ENCODE results near the gene MBNL3.
A peak's percentile ranks its signal among the peaks of the same experiment; 100 is the strongest.

Gene MBNL3, protein sequence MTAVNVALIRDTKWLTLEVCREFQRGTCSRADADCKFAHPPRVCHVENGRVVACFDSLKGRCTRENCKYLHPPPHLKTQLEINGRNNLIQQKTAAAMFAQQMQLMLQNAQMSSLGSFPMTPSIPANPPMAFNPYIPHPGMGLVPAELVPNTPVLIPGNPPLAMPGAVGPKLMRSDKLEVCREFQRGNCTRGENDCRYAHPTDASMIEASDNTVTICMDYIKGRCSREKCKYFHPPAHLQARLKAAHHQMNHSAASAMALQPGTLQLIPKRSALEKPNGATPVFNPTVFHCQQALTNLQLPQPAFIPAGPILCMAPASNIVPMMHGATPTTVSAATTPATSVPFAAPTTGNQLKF

DNA sequence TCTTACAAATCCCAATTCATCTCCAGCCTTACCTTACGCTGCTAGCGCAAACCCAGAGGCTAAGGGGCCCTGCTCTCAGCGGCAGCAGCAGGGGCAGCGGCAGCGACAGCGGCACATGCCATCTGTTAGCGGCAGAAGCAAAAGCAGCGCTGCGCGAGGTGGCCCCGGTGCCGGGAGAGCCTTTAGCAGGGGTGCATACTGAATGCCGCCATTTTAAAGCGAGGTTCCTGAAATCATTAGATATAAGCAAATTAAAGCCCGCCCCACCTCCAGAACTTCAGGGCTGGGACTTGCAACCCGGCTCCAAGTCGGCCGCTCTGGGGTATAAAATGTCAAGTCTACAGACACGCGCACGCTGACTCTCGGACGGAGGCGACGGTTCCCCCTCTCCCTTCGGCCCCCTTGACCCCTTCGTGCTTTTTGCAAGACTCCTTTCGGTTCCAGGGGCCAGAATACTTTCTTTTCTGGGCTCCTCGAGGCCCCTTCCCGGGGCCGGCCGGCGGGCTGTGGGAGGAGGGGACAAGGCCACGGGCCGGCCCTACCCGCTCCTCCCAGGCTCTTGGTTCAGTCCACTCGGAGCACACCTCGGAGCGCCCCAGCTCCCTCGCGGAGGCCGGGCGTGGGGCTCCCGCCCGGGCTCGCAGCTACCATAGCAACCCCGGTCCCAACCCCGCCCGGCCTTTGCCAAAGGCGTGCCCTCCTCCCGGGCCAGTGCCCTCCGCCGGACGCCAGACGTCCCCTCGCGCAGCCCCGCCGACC, at the start of gene MBNL3:
MBNL3 (minus strand) TSS at position 220 of the 759 bp plus-strand sequence. CDS start 49,427 bp downstream, outside the sequence.
- TF ChIP-seq GATA1 (IDR thresholded peaks at IDR 0.05; ENCODE audit: low read depth, low read length), result no peak
- peak; percentile 77 for TF ChIP-seq POLR2A (IDR thresholded peaks at IDR 0.05; ENCODE audit: low read length)
- peak; percentile 86 for DNase-seq

DNA sequence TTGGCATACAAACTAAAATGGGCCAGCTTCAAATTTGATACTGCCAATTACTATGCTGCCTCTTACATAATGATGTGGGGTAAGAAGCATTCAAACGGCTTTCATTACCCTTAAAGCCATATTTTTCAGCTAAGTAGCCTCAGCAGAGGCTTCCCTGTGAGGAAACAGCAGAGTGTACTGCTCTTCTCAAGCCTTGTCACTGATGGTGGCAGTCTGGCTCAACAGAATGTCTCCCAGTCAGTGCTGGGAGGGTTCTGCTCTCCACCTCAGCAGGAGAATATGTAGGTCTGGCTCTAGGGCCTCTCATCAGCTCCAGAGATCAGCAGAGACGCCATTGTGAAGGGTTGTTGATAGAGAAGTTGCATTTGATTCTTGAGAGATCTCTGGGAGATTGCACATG, 44.6 kb upstream of the MBNL3 start:
- no peak for DNase-seq
- TF ChIP-seq GATA1 (IDR thresholded peaks at IDR 0.05; ENCODE audit: low read depth, low read length) (no peak), POLR2A (IDR thresholded peaks at IDR 0.05; ENCODE audit: low read length) (no peak)

DNA sequence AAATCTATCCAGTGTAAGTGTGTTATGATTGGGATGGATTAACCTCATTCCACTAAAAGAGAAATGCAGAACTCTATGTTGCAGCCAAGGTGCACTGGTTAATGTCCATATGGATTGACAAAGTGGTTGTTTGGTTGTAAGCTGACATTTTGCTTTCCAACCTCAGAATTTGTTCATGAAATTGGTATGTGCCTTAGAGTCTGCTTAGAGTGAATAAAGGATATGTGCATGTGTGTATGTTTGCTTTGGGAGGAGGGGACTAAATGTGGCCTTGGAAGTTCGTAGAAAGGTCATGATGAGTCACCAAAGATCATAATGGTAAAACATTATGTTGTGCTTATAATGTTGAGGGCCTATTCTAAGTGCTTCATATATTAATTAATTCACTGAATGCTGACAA, 44.1 kb upstream of the MBNL3 start:
- no peak for TF ChIP-seq GATA1 (IDR thresholded peaks at IDR 0.05; ENCODE audit: low read depth, low read length)
- TF ChIP-seq POLR2A (IDR thresholded peaks at IDR 0.05; ENCODE audit: low read length), result no peak
- no peak for DNase-seq

DNA sequence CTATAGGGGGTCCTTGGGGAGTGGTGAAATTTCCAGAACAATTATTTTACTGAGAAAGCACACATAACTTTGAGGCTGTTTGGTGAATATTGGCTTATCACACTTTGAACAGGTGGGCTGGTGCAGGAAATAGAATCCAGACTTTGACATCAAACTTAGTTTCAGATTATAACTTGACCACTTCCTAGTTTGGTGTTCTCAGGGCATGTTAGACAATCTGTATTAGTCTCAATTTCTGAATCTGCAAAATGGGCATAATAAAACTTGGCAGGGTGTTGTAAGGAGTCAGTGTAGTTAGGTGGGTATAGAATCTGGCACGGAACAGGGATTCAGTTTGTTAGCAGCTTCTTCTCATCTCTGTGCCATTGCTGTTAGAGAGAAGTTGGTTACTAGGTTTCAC, 43.3 kb upstream of the MBNL3 start:
- no peak for TF ChIP-seq GATA1 (IDR thresholded peaks at IDR 0.05; ENCODE audit: low read depth, low read length)
- DNase-seq, result no peak

DNA sequence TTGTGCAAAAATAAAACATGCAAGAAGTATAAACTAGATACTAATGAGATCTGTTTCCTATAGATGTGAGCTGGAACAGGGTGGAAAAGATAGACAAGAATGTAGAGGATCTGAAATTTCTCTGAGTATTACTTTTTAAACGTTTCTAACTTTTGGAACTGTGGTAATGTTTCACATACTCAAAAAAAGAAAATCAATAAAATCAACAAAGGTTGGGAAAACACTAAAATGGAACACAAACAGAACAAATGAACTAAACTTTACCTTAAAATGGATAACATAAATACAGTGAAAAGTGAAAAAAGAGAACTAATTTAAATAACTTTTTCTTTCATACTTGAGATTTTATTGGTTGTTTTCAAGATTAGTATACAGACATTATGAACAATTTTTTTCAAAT, 32.0 kb upstream of the MBNL3 start:
- no peak for DNase-seq
- TF ChIP-seq GATA1 (IDR thresholded peaks at IDR 0.05; ENCODE audit: low read depth, low read length) (no peak), POLR2A (IDR thresholded peaks at IDR 0.05; ENCODE audit: low read length) (no peak)

DNA sequence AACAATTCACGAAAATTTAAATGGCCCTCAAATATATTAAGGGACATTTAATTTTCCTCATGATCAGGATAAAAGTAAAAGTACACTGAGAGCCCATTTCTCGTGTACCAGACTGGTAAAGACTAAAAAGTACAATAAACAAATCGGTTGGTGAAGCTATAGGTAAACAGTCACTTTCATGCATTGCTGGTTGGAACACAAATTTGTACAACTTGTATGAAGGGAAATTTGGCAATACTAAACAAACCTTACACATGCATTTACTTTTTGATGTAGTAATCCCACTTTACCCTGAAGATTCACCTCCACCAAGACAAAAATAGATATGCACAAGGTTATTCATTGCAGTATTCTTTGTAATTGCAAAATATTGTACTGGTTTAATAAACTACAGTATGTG, 31.4 kb upstream of the MBNL3 start:
- DNase-seq, result no peak
- TF ChIP-seq POLR2A (IDR thresholded peaks at IDR 0.05; ENCODE audit: low read length), result no peak
- TF ChIP-seq GATA1 (IDR thresholded peaks at IDR 0.05; ENCODE audit: low read depth, low read length), result no peak

DNA sequence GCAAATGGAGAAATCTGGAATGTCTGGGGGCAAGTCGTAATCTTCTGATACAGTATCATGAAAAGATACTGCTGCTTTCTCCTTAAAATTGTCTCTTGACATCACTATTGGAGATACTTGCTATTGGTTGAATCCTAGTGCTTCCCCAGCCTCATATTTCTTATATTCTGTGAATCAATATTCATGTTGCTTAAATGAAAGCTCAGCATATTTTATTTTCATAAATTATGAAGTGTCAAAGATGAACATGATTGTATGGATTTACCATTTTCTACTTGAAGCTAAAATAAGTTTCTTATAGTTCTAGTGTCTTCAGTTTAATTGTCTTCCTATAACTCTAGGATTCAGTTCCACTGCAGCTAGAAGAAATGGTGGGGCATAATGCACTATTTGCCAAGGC, 29.6 kb upstream of the MBNL3 start:
- no peak for TF ChIP-seq POLR2A (IDR thresholded peaks at IDR 0.05; ENCODE audit: low read length)
- no peak for TF ChIP-seq GATA1 (IDR thresholded peaks at IDR 0.05; ENCODE audit: low read depth, low read length)
- no peak for DNase-seq

DNA sequence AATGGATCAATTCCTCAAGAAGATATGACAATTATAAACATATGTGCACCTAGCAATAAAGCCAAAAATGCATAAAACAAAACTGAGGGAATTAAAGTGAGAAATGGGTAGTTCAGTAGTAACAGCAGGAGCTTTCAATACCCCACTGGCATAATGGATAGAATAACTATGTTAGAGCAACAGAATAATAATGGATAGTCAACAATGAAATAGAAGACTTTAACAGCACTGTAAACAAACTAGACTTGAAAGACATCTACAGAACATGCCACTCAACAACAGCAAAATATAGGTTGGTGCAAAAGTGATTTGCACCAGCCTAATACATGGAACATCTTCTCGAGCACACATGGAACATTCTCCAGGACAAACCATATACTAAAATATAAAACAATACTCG, 20.0 kb upstream of the MBNL3 start:
- no peak for DNase-seq

DNA sequence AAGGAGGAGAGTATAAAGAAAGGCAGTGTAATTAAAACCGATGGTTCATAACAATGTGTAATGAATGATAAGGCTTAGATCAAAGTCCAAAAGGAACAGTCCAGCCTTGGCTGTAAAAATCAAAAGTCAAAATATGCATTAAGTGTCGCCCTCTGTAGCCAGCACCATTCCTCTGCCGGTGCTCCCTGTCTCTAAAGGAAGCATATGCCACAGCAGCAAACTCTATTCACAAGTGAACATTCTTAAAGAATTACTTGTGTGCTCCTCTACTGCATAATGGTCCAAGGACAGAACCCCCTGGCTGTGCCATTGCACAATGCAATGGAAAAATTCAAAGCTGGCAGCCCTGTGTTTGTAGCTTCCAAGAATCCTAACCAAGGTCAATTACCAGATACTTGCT, 16.3 kb upstream of the MBNL3 start:
- peak in 1 of 2 experiments; percentile 0 for DNase-seq
- TF ChIP-seq POLR2A (IDR thresholded peaks at IDR 0.05; ENCODE audit: low read length) (no peak), GATA1 (IDR thresholded peaks at IDR 0.05; ENCODE audit: low read depth, low read length) (no peak)

More for the DNA sequence above, 20.0 kb upstream of the MBNL3 start:
- TF ChIP-seq GATA1 (IDR thresholded peaks at IDR 0.05; ENCODE audit: low read depth, low read length) (no peak), POLR2A (IDR thresholded peaks at IDR 0.05; ENCODE audit: low read length) (no peak)

DNA sequence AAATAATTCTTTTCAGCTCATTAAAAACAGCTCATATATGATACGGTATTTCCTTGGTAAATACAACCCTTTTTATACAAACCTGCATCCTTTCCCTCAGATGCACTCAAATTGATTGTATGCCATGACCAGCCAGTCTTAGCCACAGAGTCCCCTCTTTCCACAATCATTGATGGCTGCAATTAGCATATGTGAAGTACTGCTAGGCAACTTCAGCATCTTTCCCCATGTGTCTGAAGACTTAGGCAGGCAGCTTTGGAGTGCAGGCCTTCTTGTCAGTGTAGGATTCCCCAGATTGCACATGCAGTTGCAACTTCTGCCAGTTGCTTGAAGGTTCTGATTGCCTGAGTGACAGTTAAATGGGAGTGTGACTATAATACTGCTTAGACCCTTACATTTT, 15.6 kb upstream of the MBNL3 start:
- no peak for DNase-seq
- TF ChIP-seq POLR2A (IDR thresholded peaks at IDR 0.05; ENCODE audit: low read length) (no peak), GATA1 (IDR thresholded peaks at IDR 0.05; ENCODE audit: low read depth, low read length) (no peak)

DNA sequence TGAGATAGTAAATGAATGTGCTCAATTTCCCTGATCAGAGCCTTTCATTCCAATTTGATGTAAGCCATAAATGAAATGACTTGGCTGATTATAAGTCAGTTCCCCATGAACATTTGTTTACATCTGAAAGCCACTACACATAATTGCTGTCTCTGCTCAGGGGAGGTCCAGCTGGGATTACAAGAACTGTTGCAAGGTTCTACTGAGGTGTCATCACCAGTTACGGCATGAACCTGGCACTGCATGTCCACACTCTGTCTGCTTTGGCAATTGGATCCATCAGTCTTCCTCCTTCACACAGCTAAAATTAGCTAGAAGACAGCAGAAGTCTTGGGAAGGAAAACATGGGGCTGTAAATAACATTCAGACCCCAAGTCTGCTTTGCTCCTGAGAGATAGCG, 12.8 kb upstream of the MBNL3 start:
- peak in 1 of 2 experiments; percentile 5 for DNase-seq
- TF ChIP-seq POLR2A (IDR thresholded peaks at IDR 0.05; ENCODE audit: low read length) (no peak), GATA1 (IDR thresholded peaks at IDR 0.05; ENCODE audit: low read depth, low read length) (no peak)

DNA sequence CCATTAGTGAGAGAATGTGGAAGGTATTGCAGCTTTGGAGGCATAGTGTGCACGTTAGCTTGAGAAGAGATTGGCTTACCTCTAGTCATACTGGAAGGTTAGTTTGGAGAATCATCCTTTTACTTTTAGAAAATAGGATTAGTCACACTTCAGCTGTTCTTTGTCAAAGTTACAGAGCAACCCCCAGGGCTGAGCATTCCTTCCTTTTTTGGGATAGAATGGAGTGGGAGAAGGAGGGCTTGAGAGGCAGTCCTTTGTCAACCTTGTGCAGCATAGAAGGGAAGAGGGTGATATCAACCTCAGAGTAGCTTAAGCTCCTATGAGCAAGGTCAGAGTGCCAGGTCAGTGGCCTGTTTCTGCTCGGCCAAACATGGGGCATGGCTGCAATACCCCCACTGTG, 8.6 kb upstream of the MBNL3 start:
- DNase-seq, result no peak
- TF ChIP-seq GATA1 (IDR thresholded peaks at IDR 0.05; ENCODE audit: low read depth, low read length) (no peak), POLR2A (IDR thresholded peaks at IDR 0.05; ENCODE audit: low read length) (no peak)

DNA sequence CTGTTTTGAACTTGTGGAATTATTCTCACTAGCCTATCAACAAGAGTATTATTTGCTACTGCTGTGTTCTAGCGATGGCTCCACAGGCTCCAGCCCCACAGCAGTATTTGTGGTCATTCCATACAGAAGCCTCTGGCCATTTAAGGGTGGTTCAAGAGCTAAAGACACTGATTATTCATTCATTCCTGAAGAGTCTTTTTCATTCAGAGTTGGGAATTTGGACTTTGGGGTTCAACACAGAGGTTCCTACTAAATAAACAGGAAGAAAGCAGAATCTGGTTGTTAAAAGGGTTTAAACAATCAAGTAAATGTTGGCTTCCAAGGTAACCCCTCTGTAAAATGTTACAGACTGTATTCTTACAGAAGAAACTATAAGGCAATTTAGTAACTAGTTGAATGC, 4.3 kb upstream of the MBNL3 start:
- TF ChIP-seq GATA1 (IDR thresholded peaks at IDR 0.05; ENCODE audit: low read depth, low read length) (no peak), POLR2A (IDR thresholded peaks at IDR 0.05; ENCODE audit: low read length) (no peak)
- no peak for DNase-seq

DNA sequence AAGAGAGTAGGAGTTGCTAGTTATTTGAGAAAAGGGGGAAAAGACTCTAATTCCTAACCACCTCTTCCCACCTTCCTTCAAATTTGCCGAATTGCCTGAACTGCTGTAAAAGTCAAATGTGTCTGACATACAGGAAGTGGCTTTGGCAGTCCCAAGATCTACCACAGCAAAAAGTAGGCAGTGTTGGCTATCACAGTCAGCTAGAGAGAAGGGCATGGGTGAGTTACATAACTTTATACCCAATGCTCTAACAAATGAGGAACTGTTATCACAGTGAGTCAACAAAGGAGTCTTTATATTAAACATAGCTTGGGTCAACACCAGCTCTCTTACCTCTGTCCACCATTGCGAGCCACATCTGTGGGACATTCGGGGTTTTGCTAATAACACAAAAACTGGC, 2.4 kb upstream of the MBNL3 start:
- DNase-seq, result peak; percentile 51 to 67
- peak; percentile 49 for TF ChIP-seq POLR2A (IDR thresholded peaks at IDR 0.05; ENCODE audit: low read length)
- TF ChIP-seq GATA1 (IDR thresholded peaks at IDR 0.05; ENCODE audit: low read depth, low read length), result no peak
